ENCODE results near the gene RASL10A.

DNA sequence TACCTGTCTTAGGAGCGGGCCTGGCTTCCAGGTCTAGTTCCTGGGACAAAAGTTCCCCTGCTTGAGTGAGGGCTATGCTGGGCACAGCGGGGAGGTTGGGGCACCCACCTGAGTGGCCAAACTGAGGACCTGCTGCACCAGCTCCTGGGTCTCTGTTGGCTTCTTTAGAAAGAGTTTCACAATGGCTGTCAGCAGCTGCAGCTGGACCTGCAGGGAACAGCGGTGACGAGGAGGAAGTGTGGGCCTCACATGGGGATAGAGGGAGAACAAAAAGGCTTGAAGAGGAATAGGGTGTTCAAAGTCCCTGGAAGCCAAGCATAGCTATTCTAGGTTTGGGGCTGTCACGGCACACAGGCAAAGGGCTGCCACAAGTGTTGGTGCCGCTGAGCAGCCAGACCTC lies 26.7 kb upstream of the RASL10A start:
- TF ChIP-seq, protein P1, sequence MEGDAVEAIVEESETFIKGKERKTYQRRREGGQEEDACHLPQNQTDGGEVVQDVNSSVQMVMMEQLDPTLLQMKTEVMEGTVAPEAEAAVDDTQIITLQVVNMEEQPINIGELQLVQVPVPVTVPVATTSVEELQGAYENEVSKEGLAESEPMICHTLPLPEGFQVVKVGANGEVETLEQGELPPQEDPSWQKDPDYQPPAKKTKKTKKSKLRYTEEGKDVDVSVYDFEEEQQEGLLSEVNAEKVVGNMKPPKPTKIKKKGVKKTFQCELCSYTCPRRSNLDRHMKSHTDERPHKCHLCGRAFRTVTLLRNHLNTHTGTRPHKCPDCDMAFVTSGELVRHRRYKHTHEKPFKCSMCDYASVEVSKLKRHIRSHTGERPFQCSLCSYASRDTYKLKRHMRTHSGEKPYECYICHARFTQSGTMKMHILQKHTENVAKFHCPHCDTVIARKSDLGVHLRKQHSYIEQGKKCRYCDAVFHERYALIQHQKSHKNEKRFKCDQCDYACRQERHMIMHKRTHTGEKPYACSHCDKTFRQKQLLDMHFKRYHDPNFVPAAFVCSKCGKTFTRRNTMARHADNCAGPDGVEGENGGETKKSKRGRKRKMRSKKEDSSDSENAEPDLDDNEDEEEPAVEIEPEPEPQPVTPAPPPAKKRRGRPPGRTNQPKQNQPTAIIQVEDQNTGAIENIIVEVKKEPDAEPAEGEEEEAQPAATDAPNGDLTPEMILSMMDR (IDR thresholded peaks at IDR 0.05; ENCODE audit: poor library complexity): no peak
- no peak for TF ChIP-seq EZH2phosphoT487 (IDR thresholded peaks at IDR 0.05; ENCODE audit: low read depth, severe bottlenecking, unreplicated experiment)

All from hepatocyte (in vitro differentiated cells).